H9 (cell line): Measurements from ENCODE around the gene SERPINA6. TPM values are rescaled to one million over a fixed set of nuclear protein-coding genes. Genes with fewer than 3 reads are reported as not detected.

ENCODE experiments used
- DNase-seq: peaks from one replicate; pipeline ENCODE4 v3.0.0-alpha.2; 2017
- H2AFZ ChIP-seq: one replicate; pipeline ENCODE4 v1.6.1; 2013; ENCODE audit warnings: mild to moderate bottlenecking, low read length, control low read depth, moderate library complexity
- H2AK5ac ChIP-seq: 2 replicates; pipeline ENCODE4 v1.6.1; 2013; ENCODE audit warnings: low read length, control low read depth, mixed read lengths; ENCODE audit not compliant: insufficient read length
- H2BK120ac ChIP-seq: one replicate; pipeline ENCODE4 v1.6.1; 2013; ENCODE audit warnings: low read depth, mild to moderate bottlenecking, low read length, control low read depth, inconsistent platforms; ENCODE audit not compliant: poor library complexity, severe bottlenecking
- H2BK12ac ChIP-seq: 2 replicates; pipeline ENCODE4 v1.6.1; 2013; ENCODE audit warnings: low read length, control low read depth, mixed read lengths, low read depth; ENCODE audit not compliant: insufficient read length
- H2BK15ac ChIP-seq: 2 replicates; pipeline ENCODE4 v1.6.1; 2013; ENCODE audit warnings: low read depth, low read length, control low read depth
- H2BK20ac ChIP-seq: one replicate; pipeline ENCODE4 v1.6.1; 2013; ENCODE audit warnings: low read depth, mild to moderate bottlenecking, low read length, control low read depth, inconsistent platforms; ENCODE audit not compliant: poor library complexity, severe bottlenecking
- H2BK5ac ChIP-seq: 2 replicates; pipeline ENCODE4 v1.6.1; 2013; ENCODE audit warnings: low read length, control low read depth, mixed read lengths; ENCODE audit not compliant: insufficient read length
- H3K14ac ChIP-seq: 2 replicates; pipeline ENCODE4 v1.6.1; 2013; ENCODE audit warnings: low read length, control low read depth; ENCODE audit not compliant: insufficient read depth
- H3K18ac ChIP-seq: 2 replicates; pipeline ENCODE4 v1.6.1; 2013; ENCODE audit warnings: low read depth, mild to moderate bottlenecking, mixed read lengths, low read length, control low read depth; ENCODE audit not compliant: insufficient read length
- H3K23ac ChIP-seq: 2 replicates; pipeline ENCODE4 v1.6.1; 2013; ENCODE audit warnings: low read length, control low read depth, mixed read lengths, low read depth; ENCODE audit not compliant: insufficient read length
- H3K23me2 ChIP-seq: 2 replicates; pipeline ENCODE4 v1.6.1; 2013; ENCODE audit warnings: low read depth, mild to moderate bottlenecking, mixed read lengths, low read length, control low read depth; ENCODE audit not compliant: insufficient read length, poor library complexity, severe bottlenecking
- H3K27ac ChIP-seq: 2 replicates; pipeline ENCODE4 v1.5.1; 2013; ENCODE audit warnings: low read length, control low read depth, mixed read lengths, low read depth; ENCODE audit not compliant: insufficient read length
- H3K27me3 ChIP-seq: 2 replicates; pipeline ENCODE4 v1.6.1; 2013; ENCODE audit warnings: low read length, control low read depth, inconsistent platforms; ENCODE audit not compliant: insufficient read depth
- H3K4ac ChIP-seq: 2 replicates; pipeline ENCODE4 v1.6.1; 2013; ENCODE audit warnings: low read depth, mild to moderate bottlenecking, control low read depth, inconsistent platforms, low read length, moderate library complexity
- H3K4me1 ChIP-seq: 2 replicates; pipeline ENCODE4 v1.6.1; 2013; ENCODE audit warnings: low read length, control low read depth, inconsistent platforms; ENCODE audit not compliant: insufficient read depth
- H3K4me2 ChIP-seq: 2 replicates; pipeline ENCODE4 v1.6.1; 2013; ENCODE audit warnings: low read length, control low read depth, mixed read lengths; ENCODE audit not compliant: insufficient read length, insufficient read depth
- H3K56ac ChIP-seq: 2 replicates; pipeline ENCODE4 v1.6.1; 2013; ENCODE audit warnings: low read depth, mild to moderate bottlenecking, mixed read lengths, low read length, control low read depth; ENCODE audit not compliant: insufficient read length
- H3K79me1 ChIP-seq: 2 replicates; pipeline ENCODE4 v1.6.1; 2013; ENCODE audit warnings: low read depth, mild to moderate bottlenecking, moderate library complexity, low read length, control low read depth, inconsistent platforms; ENCODE audit not compliant: insufficient read depth, poor library complexity, severe bottlenecking
- H3K79me2 ChIP-seq: 2 replicates; pipeline ENCODE4 v1.6.1; 2013; ENCODE audit warnings: low read length, control low read depth, inconsistent platforms; ENCODE audit not compliant: insufficient read depth
- H3K9ac ChIP-seq: 2 replicates; pipeline ENCODE4 v1.6.1; 2013; ENCODE audit warnings: low read length, control low read depth, mixed read lengths; ENCODE audit not compliant: insufficient read length; ENCODE audit errors: extremely low read depth
- H3K9me3 ChIP-seq: one replicate; pipeline ENCODE4 v1.6.1; 2013; ENCODE audit warnings: low read depth, low read length, inconsistent platforms; ENCODE audit not compliant: control insufficient read depth
- H3T11ph ChIP-seq: one replicate; pipeline ENCODE4 v1.6.1; 2013; ENCODE audit warnings: mild to moderate bottlenecking, low read length, control low read depth, inconsistent platforms
- H4K20me1 ChIP-seq: one replicate; pipeline ENCODE4 v1.6.1; 2013; ENCODE audit not compliant: control insufficient read depth, insufficient read length, insufficient read depth
- H4K5ac ChIP-seq: 2 replicates; pipeline ENCODE4 v1.6.1; 2013; ENCODE audit warnings: low read depth, mild to moderate bottlenecking, mixed read lengths, low read length, control low read depth; ENCODE audit not compliant: insufficient read length
- H4K8ac ChIP-seq: replicated peaks from 2 replicates; pipeline ENCODE4 v1.6.1; 2013; ENCODE audit warnings: low read length, control low read depth, mixed read lengths, low read depth; ENCODE audit not compliant: insufficient read length
- H4K91ac ChIP-seq: 2 replicates; pipeline ENCODE4 v1.6.1; 2013; ENCODE audit warnings: low read depth, mild to moderate bottlenecking, moderate library complexity, mixed read lengths, low read length, control low read depth; ENCODE audit not compliant: insufficient read length
- H3K27ac Mint-ChIP-seq, 3 experiments: 2 replicates in 2 of 3; 3 replicates in 1 of 3; pipeline ENCODE4 v1.8.0; 2020 to 2021; ENCODE audit warnings: mixed read lengths in 3 of 3, mild to moderate bottlenecking in 1 of 3, moderate library complexity in 1 of 3
- H3K27me3 Mint-ChIP-seq: 2 replicates; pipeline ENCODE4 v1.8.0; 2021; ENCODE audit warnings: low read depth, mild to moderate bottlenecking, moderate library complexity, mixed read lengths
- H3K36me3 Mint-ChIP-seq, 3 experiments: 2 replicates in 2 of 3; 3 replicates in 1 of 3; pipeline ENCODE4 v1.8.0; 2020 to 2021; ENCODE audit warnings: low read depth in 3 of 3, mixed read lengths in 3 of 3; ENCODE audit not compliant: insufficient read depth in 1 of 3
- H3K4me1 Mint-ChIP-seq, 2 experiments: 2 replicates each; pipeline ENCODE4 v1.8.0; 2020; ENCODE audit warnings: mixed read lengths in 2 of 2
- H3K4me3 Mint-ChIP-seq, 2 experiments: 2 replicates in 1 of 2; 3 replicates in 1 of 2; pipeline ENCODE4 v1.8.0; 2020 to 2021; ENCODE audit warnings: mild to moderate bottlenecking in 2 of 2, mixed read lengths in 2 of 2, moderate library complexity in 1 of 2
- H3K9me3 Mint-ChIP-seq, 2 experiments: 2 replicates in 1 of 2; 3 replicates in 1 of 2; pipeline ENCODE4 v1.8.0; 2020; ENCODE audit warnings: mild to moderate bottlenecking in 2 of 2, mixed read lengths in 2 of 2, moderate library complexity in 1 of 2
- WGBS: extraction: QIAGEN DNeasy Blood & Tissue Kit; methylation state at CpG from one replicate; pipeline ENCODE4 v1.1.7; 2013; ENCODE audit warnings: missing lambda C conversion rate, low lambda C conversion rate, mixed read lengths; ENCODE audit not compliant: insufficient read length; ENCODE audit errors: extremely low coverage; 5-methylcytosine and 5-hydroxymethylcytosine counted together
- total RNA-seq: library from RNA; stranded (reverse); gene quantifications from 2 replicates; pipeline ENCODE4 v1.2.1, GENCODE V29; 2021
- TF ChIP-seq, protein P1 (sequence below): fragments of 200-600 bp; sonication (generic); conservative IDR thresholded peaks from 3 replicates; pipeline ENCODE4 v1.8.0; 2021; ENCODE audit warnings: antibody characterized with exemption, mild to moderate bottlenecking

The SERPINA6 gene
- total RNA-seq, 1 experiment from 2014 or later: not detected

DNA sequence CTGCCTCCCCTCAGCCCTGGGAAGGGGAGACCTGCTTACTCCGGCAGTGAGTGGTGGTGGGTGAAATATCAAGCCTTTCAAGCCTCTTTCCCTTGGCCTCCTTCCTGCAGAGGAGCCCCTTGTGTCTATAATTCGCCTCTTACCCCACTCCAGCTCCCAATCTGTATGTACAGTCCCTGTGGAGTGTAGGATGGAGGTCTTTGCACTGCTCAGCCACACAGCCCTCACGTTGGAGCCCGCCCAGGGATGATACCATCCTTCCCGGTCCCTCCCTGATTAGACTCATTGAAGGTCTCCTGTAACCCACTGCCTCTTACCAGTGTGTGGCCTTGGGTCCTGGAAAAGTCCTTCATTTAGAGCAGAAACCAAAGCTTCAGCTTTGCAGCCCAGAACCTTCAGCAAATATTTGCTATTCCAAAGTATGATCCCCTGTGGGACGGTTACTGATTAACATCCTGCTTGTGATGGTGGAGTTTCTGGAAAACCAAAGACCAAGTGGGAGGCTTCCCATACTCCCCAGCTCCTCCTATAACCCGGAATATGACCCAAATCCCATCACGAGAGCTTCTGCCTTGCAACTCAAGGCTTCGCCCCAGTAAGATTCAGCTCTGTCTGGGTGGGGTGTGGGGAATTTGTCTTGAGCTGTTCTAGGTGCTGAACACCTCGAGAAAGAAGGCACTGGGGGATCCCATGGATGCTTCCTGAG lies 30.1 kb downstream of the SERPINA6 start, which contains the start of gene SERPINA10:
Gene SERPINA10 (minus strand): TSS at position 397 of the 706 bp plus-strand sequence. CDS start 2,675 bp downstream, outside the sequence.
- H3K79me2 ChIP-seq: no peaks in the 10 kb centered on the region
- TF ChIP-seq, protein P1, sequence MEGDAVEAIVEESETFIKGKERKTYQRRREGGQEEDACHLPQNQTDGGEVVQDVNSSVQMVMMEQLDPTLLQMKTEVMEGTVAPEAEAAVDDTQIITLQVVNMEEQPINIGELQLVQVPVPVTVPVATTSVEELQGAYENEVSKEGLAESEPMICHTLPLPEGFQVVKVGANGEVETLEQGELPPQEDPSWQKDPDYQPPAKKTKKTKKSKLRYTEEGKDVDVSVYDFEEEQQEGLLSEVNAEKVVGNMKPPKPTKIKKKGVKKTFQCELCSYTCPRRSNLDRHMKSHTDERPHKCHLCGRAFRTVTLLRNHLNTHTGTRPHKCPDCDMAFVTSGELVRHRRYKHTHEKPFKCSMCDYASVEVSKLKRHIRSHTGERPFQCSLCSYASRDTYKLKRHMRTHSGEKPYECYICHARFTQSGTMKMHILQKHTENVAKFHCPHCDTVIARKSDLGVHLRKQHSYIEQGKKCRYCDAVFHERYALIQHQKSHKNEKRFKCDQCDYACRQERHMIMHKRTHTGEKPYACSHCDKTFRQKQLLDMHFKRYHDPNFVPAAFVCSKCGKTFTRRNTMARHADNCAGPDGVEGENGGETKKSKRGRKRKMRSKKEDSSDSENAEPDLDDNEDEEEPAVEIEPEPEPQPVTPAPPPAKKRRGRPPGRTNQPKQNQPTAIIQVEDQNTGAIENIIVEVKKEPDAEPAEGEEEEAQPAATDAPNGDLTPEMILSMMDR: no peak
- no peaks in the 10 kb centered on the region; the same call in 1 of the 2 replicates for H3K27me3 Mint-ChIP-seq
- no peak within 1 kb of the TSS for H3K27ac Mint-ChIP-seq
- H3K4me2 ChIP-seq: no peak within 1 kb of the TSS
- H3K27ac ChIP-seq: no peak within 1 kb of the TSS
- H3K27me3 ChIP-seq: no peaks in the 10 kb centered on the region
- H2AFZ ChIP-seq: no peak within 1 kb of the TSS
- H2AK5ac ChIP-seq: no peak within 1 kb of the TSS
- H3K56ac ChIP-seq: no peak within 1 kb of the TSS
- H2BK12ac ChIP-seq: no peak within 1 kb of the TSS
- no peaks in the 10 kb centered on the region for H3K9me3 ChIP-seq
- no peak within 1 kb of the TSS for H3K9ac ChIP-seq
- no peak within 1 kb of the TSS for H4K91ac ChIP-seq
- no peak within 1 kb of the TSS for H3K23ac ChIP-seq
- no peaks in the 10 kb centered on the region for H3K23me2 ChIP-seq
- H3K9me3 Mint-ChIP-seq: no peaks in the 10 kb centered on the region
- no peaks in the 10 kb centered on the region for H3K79me1 ChIP-seq
- H2BK15ac ChIP-seq: no peak within 1 kb of the TSS
- no peaks in the 10 kb centered on the region; the same call in 1 of the 2 replicates for H3K4me1 ChIP-seq
- H3K18ac ChIP-seq: no peak within 1 kb of the TSS
- no peak within 1 kb of the TSS for H3K4ac ChIP-seq
- H2BK5ac ChIP-seq: no peak within 1 kb of the TSS
- no peak for DNase-seq
- H4K20me1 ChIP-seq: no peaks in the 10 kb centered on the region
- H3K36me3 Mint-ChIP-seq: no peaks in the 10 kb centered on the region
- no CpG with 5 or more reads among the region's 10 CpGs for WGBS
- no peak within 1 kb of the TSS for H2BK20ac ChIP-seq
- no peak within 1 kb of the TSS for H3T11ph ChIP-seq
- H3K4me3 Mint-ChIP-seq: no peak within 1 kb of the TSS
- no peak within 1 kb of the TSS for H2BK120ac ChIP-seq
- peaks cover 2 to 11% of the 10 kb centered on the region in 2 experiments; a peak in 3 of 4 replicates for H3K4me1 Mint-ChIP-seq
- H4K8ac ChIP-seq: no peak within 1 kb of the TSS
- H3K14ac ChIP-seq: no peak within 1 kb of the TSS; the same call in 1 of the 2 replicates
- H4K5ac ChIP-seq: no peak within 1 kb of the TSS
